ENCODE results near the gene C11orf42.

DNA sequence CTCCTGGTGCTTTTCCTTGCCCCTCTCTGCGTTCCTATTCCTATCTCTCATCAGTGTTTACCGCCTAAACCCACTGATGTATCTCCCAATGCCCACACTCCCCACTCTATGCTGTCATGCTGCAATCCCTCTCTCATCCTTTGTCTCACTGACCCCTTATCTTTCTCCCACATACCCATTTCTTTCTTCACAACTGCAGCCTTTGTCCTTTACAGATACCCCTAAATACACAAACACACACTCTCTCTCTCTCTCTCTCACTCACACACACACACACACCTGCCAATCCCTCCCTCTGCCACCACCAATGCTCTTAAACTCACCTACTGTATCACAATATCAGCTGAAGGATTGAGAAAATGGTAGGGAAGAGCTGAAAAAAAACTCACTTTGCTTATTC lies 29.9 kb upstream of the C11orf42 start:
- TF ChIP-seq, protein P1, sequence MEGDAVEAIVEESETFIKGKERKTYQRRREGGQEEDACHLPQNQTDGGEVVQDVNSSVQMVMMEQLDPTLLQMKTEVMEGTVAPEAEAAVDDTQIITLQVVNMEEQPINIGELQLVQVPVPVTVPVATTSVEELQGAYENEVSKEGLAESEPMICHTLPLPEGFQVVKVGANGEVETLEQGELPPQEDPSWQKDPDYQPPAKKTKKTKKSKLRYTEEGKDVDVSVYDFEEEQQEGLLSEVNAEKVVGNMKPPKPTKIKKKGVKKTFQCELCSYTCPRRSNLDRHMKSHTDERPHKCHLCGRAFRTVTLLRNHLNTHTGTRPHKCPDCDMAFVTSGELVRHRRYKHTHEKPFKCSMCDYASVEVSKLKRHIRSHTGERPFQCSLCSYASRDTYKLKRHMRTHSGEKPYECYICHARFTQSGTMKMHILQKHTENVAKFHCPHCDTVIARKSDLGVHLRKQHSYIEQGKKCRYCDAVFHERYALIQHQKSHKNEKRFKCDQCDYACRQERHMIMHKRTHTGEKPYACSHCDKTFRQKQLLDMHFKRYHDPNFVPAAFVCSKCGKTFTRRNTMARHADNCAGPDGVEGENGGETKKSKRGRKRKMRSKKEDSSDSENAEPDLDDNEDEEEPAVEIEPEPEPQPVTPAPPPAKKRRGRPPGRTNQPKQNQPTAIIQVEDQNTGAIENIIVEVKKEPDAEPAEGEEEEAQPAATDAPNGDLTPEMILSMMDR (IDR thresholded peaks at IDR 0.05), result no peak
- no peak for TF ChIP-seq POLR2A (IDR thresholded peaks at IDR 0.05)
